Central memory CD8-positive, alpha-beta T cell (primary cell): ENCODE data around the gene SLC30A3.

Experiments used
- ATAC-seq: fragments of 150-1000 bp; cut with Tn5 transposase; replicated peaks from 2 replicates; pipeline ENCODE4 v1.10.0; 2022; ENCODE audit warnings: mild to moderate bottlenecking, moderate FRiP score, moderate number of reproducible peaks; ENCODE audit not compliant: poor library complexity, severe bottlenecking; ENCODE audit errors: extremely low read depth
- DNase-seq, 2 donors: peaks; one replicate each; pipeline ENCODE4 v3.0.0; 2021; ENCODE audit warnings: low spot score in 2 of 2
- H3K27ac Mint-ChIP-seq: one replicate; pipeline ENCODE4 v1.8.0; 2022; ENCODE audit warnings: low read depth, mild to moderate bottlenecking, moderate library complexity, mixed read lengths
- H3K27me3 Mint-ChIP-seq: one replicate; pipeline ENCODE4 v1.8.0; 2022; ENCODE audit warnings: mixed read lengths
- H3K36me3 Mint-ChIP-seq: one replicate; pipeline ENCODE4 v1.8.0; 2022; ENCODE audit warnings: mild to moderate bottlenecking, moderate library complexity, mixed read lengths; ENCODE audit not compliant: insufficient read depth
- H3K4me1 Mint-ChIP-seq: one replicate; pipeline ENCODE4 v1.8.0; 2022; ENCODE audit warnings: mixed read lengths
- H3K4me3 Mint-ChIP-seq: one replicate; pipeline ENCODE4 v1.8.0; 2022; ENCODE audit warnings: mild to moderate bottlenecking, moderate library complexity, mixed read lengths
- H3K9me3 Mint-ChIP-seq: one replicate; pipeline ENCODE4 v1.8.0; 2022; ENCODE audit warnings: mixed read lengths

SLC30A3 gene

GRCh38 chr2:27227501-27227900 is 35.3 kb downstream of the SLC30A3 start:
- Mint-ChIP-seq H3K27ac (no peak overlapping the region), H3K36me3 (peaks cover 59% of the 10 kb centered on the region), H3K4me1 (no peaks in the 10 kb centered on the region), H3K27me3 (no peaks in the 10 kb centered on the region), H3K9me3 (no peaks in the 10 kb centered on the region), H3K4me3 (no peak overlapping the region)
- DNase-seq (no peak), ATAC-seq (no peak)

- Mint-ChIP-seq H3K27me3 (no peaks in the 10 kb centered on the region), H3K4me1 (no peaks in the 10 kb centered on the region), H3K4me3 (no peak overlapping the region), H3K9me3 (no peaks in the 10 kb centered on the region), H3K36me3 (peaks cover 60% of the 10 kb centered on the region), H3K27ac (no peak overlapping the region)
- ATAC-seq (no peak), DNase-seq (no peak)
Measured at GRCh38 chr2:27225526-27225925, 37.3 kb downstream of the SLC30A3 start.

DNA sequence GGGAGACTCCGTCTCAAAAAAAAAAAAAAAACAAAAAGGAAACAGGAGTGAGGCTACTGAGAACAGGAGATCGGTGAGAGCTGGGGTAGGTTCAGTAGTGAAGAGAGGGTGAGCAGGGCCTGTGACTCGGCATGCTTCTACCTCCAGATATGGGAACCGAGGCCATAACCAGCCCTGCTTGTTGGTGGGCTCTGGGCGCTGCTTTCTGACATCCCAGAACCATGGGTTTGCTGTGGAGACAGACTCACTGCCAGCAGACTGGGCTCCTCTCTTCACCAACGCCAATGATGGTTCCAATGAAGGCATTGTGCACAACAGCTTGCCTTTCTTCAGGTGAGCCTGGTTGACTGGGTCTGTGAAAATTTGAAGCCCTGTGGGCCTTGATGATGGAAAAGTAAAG is 39.4 kb downstream of the SLC30A3 start:
- no peaks in the 10 kb centered on the region for H3K9me3 Mint-ChIP-seq
- no peaks in the 10 kb centered on the region for H3K27me3 Mint-ChIP-seq
- peaks cover 51% of the 10 kb centered on the region for H3K36me3 Mint-ChIP-seq
- DNase-seq: no peak
- H3K4me3 Mint-ChIP-seq: no peak overlapping the region
- no peaks in the 10 kb centered on the region for H3K4me1 Mint-ChIP-seq
- no peak overlapping the region for H3K27ac Mint-ChIP-seq
- no peak for ATAC-seq

- Mint-ChIP-seq H3K27me3 (no peaks in the 10 kb centered on the region), H3K4me1 (peaks cover 9% of the 10 kb centered on the region), H3K4me3 (no peak overlapping the region), H3K9me3 (no peaks in the 10 kb centered on the region), H3K36me3 (peaks cover 47% of the 10 kb centered on the region), H3K27ac (no peak overlapping the region)
- no peak for ATAC-seq
- no peak for DNase-seq
Measured at GRCh38 chr2:27222407-27222806, 40.4 kb downstream of the SLC30A3 start.

GRCh38 chr2:27221166-27221565 is 41.7 kb downstream of the SLC30A3 start:
- Mint-ChIP-seq H3K4me1 (peaks cover 21% of the 10 kb centered on the region), H3K9me3 (no peaks in the 10 kb centered on the region), H3K27me3 (no peaks in the 10 kb centered on the region), H3K4me3 (no peak overlapping the region), H3K36me3 (peaks cover 39% of the 10 kb centered on the region), H3K27ac (no peak overlapping the region)
- DNase-seq (no peak), ATAC-seq (no peak)

GRCh38 chr2:27220091-27220490 is 42.8 kb downstream of the SLC30A3 start:
- Mint-ChIP-seq H3K4me3 (no peak overlapping the region), H3K27ac (no peak overlapping the region), H3K9me3 (no peaks in the 10 kb centered on the region), H3K36me3 (peaks cover 35% of the 10 kb centered on the region), H3K27me3 (no peaks in the 10 kb centered on the region), H3K4me1 (peaks cover 25% of the 10 kb centered on the region)
- ATAC-seq (no peak), DNase-seq (no peak)

DNA sequence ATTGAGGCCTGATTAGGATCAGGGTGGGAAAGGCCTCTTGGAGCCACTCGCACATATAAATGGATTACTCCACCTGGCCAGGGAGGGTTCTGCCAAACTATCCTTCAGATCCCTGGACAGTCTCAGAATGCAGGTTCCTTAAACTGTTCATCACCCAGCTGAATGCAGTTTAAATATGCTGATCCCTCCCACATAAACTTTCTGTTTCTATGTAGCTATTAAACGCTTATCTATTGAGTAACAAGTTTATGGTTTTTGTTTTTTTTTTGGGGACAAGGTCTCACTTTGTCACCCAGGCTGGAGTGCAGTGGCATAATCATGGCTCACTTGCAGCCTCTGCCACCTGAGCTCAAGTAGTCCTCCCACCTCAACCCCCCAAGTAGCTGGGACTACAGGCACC is 43.8 kb downstream of the SLC30A3 start:
- Mint-ChIP-seq H3K27ac (no peak overlapping the region), H3K4me3 (no peak overlapping the region), H3K27me3 (no peaks in the 10 kb centered on the region), H3K4me1 (peaks cover 25% of the 10 kb centered on the region), H3K9me3 (no peaks in the 10 kb centered on the region), H3K36me3 (peaks cover 30% of the 10 kb centered on the region)
- DNase-seq (no peak), ATAC-seq (no peak)

DNA sequence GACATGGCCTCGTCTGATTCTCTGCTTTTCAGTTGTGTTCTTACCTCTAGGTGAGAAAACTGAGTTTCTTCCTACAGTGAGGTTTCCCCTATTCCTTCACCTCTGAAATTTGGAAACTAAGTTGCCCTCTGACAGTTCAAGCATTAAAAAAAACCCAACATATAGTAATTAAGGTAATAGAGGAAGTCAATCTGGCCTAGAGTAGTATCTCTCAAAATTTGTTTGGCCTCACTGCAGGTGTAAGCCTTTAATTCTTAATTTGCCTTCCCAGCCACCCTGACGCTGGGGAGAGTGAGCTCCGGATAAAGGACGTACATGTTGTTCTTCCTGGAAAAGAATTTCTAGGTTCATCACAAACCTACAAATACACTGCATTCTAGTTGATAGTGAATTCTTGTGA is 44.2 kb downstream of the SLC30A3 start:
- DNase-seq (no peak), ATAC-seq (no peak)
- Mint-ChIP-seq H3K9me3 (no peaks in the 10 kb centered on the region), H3K36me3 (peaks cover 28% of the 10 kb centered on the region), H3K27ac (no peak overlapping the region), H3K27me3 (no peaks in the 10 kb centered on the region), H3K4me3 (no peak overlapping the region), H3K4me1 (peaks cover 28% of the 10 kb centered on the region)

DNA sequence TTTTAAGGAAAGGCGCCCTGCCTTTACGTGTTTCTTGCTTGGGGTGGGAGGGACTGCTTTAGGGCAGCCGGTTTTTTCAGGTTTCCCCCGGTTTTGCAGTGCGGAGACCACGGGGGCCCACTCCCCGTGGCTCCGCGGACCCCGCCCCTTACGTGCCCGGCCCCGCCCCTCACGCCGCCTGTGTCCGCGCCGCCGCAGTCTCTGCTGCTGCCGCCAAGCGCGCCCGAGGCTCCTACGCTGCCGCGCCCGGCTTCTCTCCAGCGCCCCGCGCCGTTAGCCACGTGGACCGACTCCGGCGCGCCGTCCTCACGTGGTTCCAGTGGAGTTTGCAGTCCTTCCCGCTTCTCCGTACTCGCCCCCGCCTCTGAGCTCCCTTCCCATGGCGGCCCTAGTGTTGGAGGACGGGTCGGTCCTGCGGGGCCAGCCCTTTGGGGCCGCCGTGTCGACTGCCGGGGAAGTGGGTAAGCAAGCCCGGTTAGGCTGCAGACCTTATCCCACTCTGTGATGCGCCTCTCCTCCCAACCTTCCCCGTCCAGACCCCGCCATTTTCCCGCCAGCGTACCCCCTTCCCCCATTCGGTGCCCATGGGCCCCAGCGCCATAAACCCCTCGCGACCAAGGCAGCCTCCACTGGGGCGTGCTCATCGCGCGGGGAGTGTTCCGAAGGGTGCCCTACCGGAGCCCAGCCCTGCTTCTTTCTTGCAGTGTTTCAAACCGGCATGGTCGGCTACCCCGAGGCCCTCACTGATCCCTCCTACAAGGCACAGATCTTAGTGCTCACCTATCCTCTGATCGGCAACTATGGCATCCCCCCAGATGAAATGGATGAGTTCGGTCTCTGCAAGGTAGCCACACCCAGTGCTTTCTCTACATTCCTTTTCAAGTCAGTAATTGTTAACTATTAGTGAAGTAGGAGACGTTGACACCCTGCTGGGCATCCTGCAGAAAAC is 45.4 kb downstream of the SLC30A3 start, which contains the start of gene CAD:
TSS of gene CAD (plus strand) at position 197 of the 949 bp plus-strand sequence. CDS start at position 380, 183 bp downstream.
- no peaks in the 10 kb centered on the region for H3K9me3 Mint-ChIP-seq
- peaks cover 39% of the 10 kb centered on the region for H3K4me1 Mint-ChIP-seq
- ATAC-seq (peak; percentile 66), DNase-seq (peak; percentile 65 to 67)
- H3K27ac Mint-ChIP-seq: peak within 1 kb of the TSS; percentile 60
- no peaks in the 10 kb centered on the region for H3K27me3 Mint-ChIP-seq
- H3K4me3 Mint-ChIP-seq: peak within 1 kb of the TSS; percentile 97
- peaks cover 25% of the 10 kb centered on the region for H3K36me3 Mint-ChIP-seq

GRCh38 chr2:27216416-27217137 is 46.3 kb downstream of the SLC30A3 start:
- peaks cover 40% of the 10 kb centered on the region for H3K4me1 Mint-ChIP-seq
- H3K27me3 Mint-ChIP-seq: no peaks in the 10 kb centered on the region
- DNase-seq: no peak
- no peaks in the 10 kb centered on the region for H3K9me3 Mint-ChIP-seq
- peak overlapping the region; percentile 46 for H3K27ac Mint-ChIP-seq
- peak overlapping the region; percentile 97 for H3K4me3 Mint-ChIP-seq
- H3K36me3 Mint-ChIP-seq: peaks cover 23% of the 10 kb centered on the region
- ATAC-seq: no peak

DNA sequence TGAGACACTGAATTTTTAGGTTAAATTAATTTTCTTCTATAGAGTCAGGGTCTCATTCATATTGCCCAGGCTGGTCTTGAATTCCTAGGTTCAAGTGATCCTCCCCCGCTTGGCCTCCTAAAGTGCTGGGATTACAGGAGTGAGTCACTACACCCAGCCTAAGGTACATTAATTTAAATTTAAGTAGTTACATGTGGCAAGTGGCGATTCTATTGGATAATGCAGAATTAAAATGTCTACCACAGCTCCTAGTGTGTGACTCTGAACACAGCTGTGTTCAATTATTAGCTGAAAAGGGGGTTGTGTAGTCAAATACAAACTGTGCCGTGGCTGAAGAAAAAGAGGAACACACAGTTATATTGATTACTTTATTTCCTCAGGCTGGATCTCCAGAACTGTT is 47.9 kb downstream of the SLC30A3 start:
- Mint-ChIP-seq H3K27me3 (no peaks in the 10 kb centered on the region), H3K27ac (no peak overlapping the region), H3K4me3 (no peak overlapping the region), H3K4me1 (peaks cover 42% of the 10 kb centered on the region), H3K36me3 (peaks cover 20% of the 10 kb centered on the region), H3K9me3 (no peaks in the 10 kb centered on the region)
- ATAC-seq (no peak), DNase-seq (no peak)

GRCh38 chr2:27212626-27213471 is 50.0 kb downstream of the SLC30A3 start:
- H3K9me3 Mint-ChIP-seq: no peaks in the 10 kb centered on the region

More at GRCh38 chr2:27212626-27213471, 50.0 kb downstream of the SLC30A3 start:
- DNase-seq (peak in 1 of 2 donors; percentile 69), ATAC-seq (peak; percentile 74)
- H3K27me3 Mint-ChIP-seq: no peaks in the 10 kb centered on the region
- H3K36me3 Mint-ChIP-seq: peaks cover 21% of the 10 kb centered on the region
- peak overlapping the region; percentile 100 for H3K27ac Mint-ChIP-seq
- peak overlapping the region; percentile 99 for H3K4me3 Mint-ChIP-seq
- peaks cover 44% of the 10 kb centered on the region for H3K4me1 Mint-ChIP-seq
